GM19239 (cell line): ENCODE data around the gene ZNF23.

Source experiments
- DNase-seq: peaks from one replicate; pipeline ENCODE4 v3.0.0; 2011; ENCODE audit warnings: low spot score; ENCODE audit not compliant: insufficient read length
- FAIRE-seq: peaks from 2 replicates; lab custom pipeline; 2011; peaks lifted over from hg19 to GRCh38; lab: Jason Lieb, UNC

The ZNF23 gene

DNA sequence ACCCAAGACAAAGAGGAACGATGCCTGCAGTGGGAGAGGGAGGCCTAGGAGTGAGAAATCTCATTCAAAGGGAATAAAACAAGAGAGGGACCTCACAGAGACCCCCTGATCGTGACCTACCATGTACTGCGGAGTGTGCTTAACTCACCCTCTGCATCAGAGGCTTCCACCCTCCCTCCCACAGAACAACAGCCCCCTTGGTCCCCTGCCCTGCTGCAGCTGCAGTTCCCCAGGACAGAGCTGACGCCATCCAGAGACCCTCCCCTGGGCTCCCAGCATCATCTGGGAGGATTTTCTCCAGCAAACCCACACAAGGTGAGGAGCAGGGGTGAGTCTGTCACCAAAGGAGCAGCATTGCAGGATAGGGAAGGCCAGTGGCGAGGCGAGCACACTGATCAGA, 60.0 kb downstream of the ZNF23 start:
- no peak for DNase-seq
- no peak for FAIRE-seq

DNA sequence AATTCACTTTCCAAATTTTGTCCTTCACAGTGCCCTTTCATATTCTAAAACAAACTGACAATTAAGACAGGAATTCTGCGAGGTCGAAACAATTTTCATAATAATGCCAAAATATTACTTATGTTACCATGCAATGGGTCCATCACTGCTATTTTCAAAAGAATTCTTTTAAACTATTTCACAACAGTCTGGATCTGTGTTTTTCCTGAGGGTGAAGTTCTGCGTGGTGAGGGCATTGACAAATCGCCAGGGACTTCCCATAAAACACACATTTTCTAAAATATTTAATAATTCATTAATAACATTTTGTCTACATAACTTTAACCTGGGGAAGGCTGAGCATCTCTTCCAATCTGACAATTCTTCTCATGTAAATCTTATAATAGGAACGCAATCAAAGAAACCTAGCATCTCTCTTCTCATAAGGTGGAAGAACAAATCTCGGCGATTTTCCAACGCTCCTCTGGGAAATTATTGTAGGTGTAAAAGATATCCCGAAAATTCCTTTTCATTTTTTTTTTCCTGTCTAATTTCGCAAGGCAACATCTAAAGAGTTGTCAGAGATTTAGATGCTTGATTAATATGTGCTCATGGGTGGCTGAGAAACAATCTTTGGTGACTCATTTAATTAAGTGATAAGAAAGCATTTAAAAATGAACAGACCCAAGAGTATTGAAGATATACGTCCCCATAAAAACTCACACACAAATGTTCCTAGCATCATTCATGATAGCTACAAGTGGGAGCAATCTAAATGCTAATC, 62.1 kb downstream of the ZNF23 start:
- FAIRE-seq (no peak), DNase-seq (no peak)
